Esophagus squamous epithelium (tissue), 5 donors: ENCODE data around the gene PM20D2. TPM values are rescaled to one million over a fixed set of nuclear protein-coding genes. Genes with fewer than 3 reads are reported as not detected.
A peak's percentile ranks its signal among the peaks of the same experiment; 100 is the strongest.

ENCODE experiments used
- DNase-seq: peaks from one replicate; lab custom pipeline; 2025; lab: John Stamatoyannopoulos, UW
- H3K27ac ChIP-seq, 4 donors: fragments of 200-600 bp; sonication (generic); one replicate each; pipeline ENCODE4 v1.5.1; 2016 to 2019; ENCODE audit warnings: mild to moderate bottlenecking in 1 of 4
- H3K27me3 ChIP-seq, 4 donors: fragments of 200-600 bp; sonication (generic); 1 replicate in 3 of 4; 2 replicates in 1 of 4; pipeline versions ENCODE4 v1.5.1 to v1.6.0; 2017 to 2021; ENCODE audit warnings: antibody characterized with exemption in 1 of 4
- H3K36me3 ChIP-seq, 3 donors: fragments of 200-600 bp; sonication (generic); one replicate each; pipeline ENCODE4 v1.5.1; 2016 to 2019
- H3K4me1 ChIP-seq, 3 donors: fragments of 200-600 bp; sonication (generic); one replicate each; pipeline ENCODE4 v1.5.1; 2017 to 2019
- H3K4me3 ChIP-seq, 4 donors: fragments of 200-600 bp; sonication (generic); 1 replicate in 3 of 4; 2 replicates in 1 of 4; pipeline ENCODE4 v1.5.1; 2016 to 2019; ENCODE audit warnings: mild to moderate bottlenecking in 2 of 4, moderate library complexity in 1 of 4
- H3K9me3 ChIP-seq, 3 donors: fragments of 200-600 bp; sonication (generic); one replicate each; pipeline ENCODE4 v1.5.1; 2016 to 2019
- POLR2A ChIP-seq, 4 donors: fragments of 450-650 bp; IDR thresholded peaks; one replicate each; pipeline ENCODE4 v1.6.1; 2017; ENCODE audit warnings: antibody characterized with exemption in 4 of 4, mild to moderate bottlenecking in 4 of 4, moderate library complexity in 3 of 4
- WGBS, 2 donors: methylation state at CpG; one replicate each; pipeline ENCODE4 v1.1.5; 2018; 5-methylcytosine and 5-hydroxymethylcytosine counted together
- intact Hi-C: fragments of 100-400 bp; cut with DNase I; formaldehyde crosslinking; loops from one replicate; pipeline ENCODE4 v1.15.0; 2022
- total RNA-seq, 4 donors: library from RNA; depleted of rRNA; stranded (reverse); fragments of >200 nt; gene quantifications; one replicate each; pipeline ENCODE4 v1.1.0, GENCODE V29; 2016
- TF ChIP-seq, protein P1 (sequence below), 6 experiments: fragments of 450-650 bp in 4 of 6; fragments of 200-600 bp in 2 of 6; sonication (generic) in 2 of 6; IDR thresholded peaks; one replicate each; pipeline ENCODE4 v1.5.1; 2016 to 2019; ENCODE audit warnings: antibody characterized with exemption in 6 of 6, mild to moderate bottlenecking in 4 of 6, moderate library complexity in 4 of 6
- donor health status: DM: yes; HTN: yes; CAD: no.

PM20D2 gene
- total RNA-seq, 4 donors from 2014 or later = 11.9 to 19.0 (median 17.8) TPM

- TF ChIP-seq POLR2A (IDR thresholded peaks at IDR 0.05) = no peak
- TF ChIP-seq, protein P1, sequence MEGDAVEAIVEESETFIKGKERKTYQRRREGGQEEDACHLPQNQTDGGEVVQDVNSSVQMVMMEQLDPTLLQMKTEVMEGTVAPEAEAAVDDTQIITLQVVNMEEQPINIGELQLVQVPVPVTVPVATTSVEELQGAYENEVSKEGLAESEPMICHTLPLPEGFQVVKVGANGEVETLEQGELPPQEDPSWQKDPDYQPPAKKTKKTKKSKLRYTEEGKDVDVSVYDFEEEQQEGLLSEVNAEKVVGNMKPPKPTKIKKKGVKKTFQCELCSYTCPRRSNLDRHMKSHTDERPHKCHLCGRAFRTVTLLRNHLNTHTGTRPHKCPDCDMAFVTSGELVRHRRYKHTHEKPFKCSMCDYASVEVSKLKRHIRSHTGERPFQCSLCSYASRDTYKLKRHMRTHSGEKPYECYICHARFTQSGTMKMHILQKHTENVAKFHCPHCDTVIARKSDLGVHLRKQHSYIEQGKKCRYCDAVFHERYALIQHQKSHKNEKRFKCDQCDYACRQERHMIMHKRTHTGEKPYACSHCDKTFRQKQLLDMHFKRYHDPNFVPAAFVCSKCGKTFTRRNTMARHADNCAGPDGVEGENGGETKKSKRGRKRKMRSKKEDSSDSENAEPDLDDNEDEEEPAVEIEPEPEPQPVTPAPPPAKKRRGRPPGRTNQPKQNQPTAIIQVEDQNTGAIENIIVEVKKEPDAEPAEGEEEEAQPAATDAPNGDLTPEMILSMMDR (IDR thresholded peaks at IDR 0.05) = no peak
- Histone ChIP-seq H3K4me3 (no peak overlapping the region), H3K27ac (peak overlapping the region in 1 of 4 donors; percentile 9), H3K4me1 (peaks cover 0 to 3% (median 0%) of the 10 kb centered on the region in 3 donors), H3K36me3 (no peaks in the 10 kb centered on the region), H3K9me3 (no peaks in the 10 kb centered on the region), H3K27me3 (no peaks in the 10 kb centered on the region)
- DNase-seq = no peak
- WGBS, 2 donors = 88 to 100% methylated on average over 1 of the region's 2 CpGs
- intact Hi-C loops = no loop called here
Observed at GRCh38 chr6:89186762-89187161, 40.9 kb downstream of the PM20D2 start.

- Histone ChIP-seq H3K36me3 (no peaks in the 10 kb centered on the region), H3K4me1 (peaks cover 0 to 3% (median 0%) of the 10 kb centered on the region in 3 donors), H3K27me3 (no peaks in the 10 kb centered on the region), H3K9me3 (no peaks in the 10 kb centered on the region), H3K4me3 (no peak overlapping the region), H3K27ac (no peak overlapping the region)
- WGBS, 2 donors = 77 to 93% methylated on average over 5 of the region's 5 CpGs
- TF ChIP-seq, protein P1 (IDR thresholded peaks at IDR 0.05) = no peak
- TF ChIP-seq POLR2A (IDR thresholded peaks at IDR 0.05) = no peak
- intact Hi-C loops = no loop called here
- no peak for DNase-seq
Observed at GRCh38 chr6:89187504-89187903, 41.6 kb downstream of the PM20D2 start.

DNA sequence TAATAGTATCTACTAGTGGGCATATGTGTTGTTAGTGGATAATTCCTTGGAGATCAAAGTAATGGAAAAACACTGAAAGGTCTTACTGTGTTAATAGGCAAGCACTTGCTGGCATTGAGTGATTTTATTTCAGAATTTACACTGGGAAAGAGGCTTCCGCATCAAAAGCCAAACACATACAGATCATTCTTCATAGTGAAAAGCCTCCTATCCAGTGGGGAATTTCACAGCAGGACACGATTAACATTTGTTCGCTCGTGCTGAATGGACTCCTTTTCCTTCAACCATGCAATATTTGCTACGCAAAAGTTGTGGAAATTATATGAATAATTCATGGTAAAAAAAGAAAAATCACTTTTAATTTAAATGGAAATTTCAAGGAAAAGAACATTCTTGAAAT is 44.9 kb downstream of the PM20D2 start:
- Histone ChIP-seq H3K4me1 (peaks cover 0 to 3% (median 0%) of the 10 kb centered on the region in 3 donors), H3K36me3 (no peaks in the 10 kb centered on the region), H3K4me3 (no peak overlapping the region), H3K9me3 (peaks cover 0 to 16% (median 11%) of the 10 kb centered on the region in 3 donors), H3K27ac (no peak overlapping the region), H3K27me3 (no peaks in the 10 kb centered on the region)
- 81 to 90% methylated on average over 5 of the region's 5 CpGs for WGBS, 2 donors
- intact Hi-C loops = no loop called here
- DNase-seq = no peak
- TF ChIP-seq, protein P1 (IDR thresholded peaks at IDR 0.05) = no peak
- TF ChIP-seq POLR2A (IDR thresholded peaks at IDR 0.05) = no peak

GRCh38 chr6:89194559-89194958 is 48.7 kb downstream of the PM20D2 start:
- TF ChIP-seq, protein P1 (IDR thresholded peaks at IDR 0.05) = no peak
- no peak for TF ChIP-seq POLR2A (IDR thresholded peaks at IDR 0.05)
- Histone ChIP-seq H3K36me3 (no peaks in the 10 kb centered on the region), H3K4me1 (no peaks in the 10 kb centered on the region), H3K27ac (no peak overlapping the region), H3K9me3 (peaks cover 0 to 17% (median 14%) of the 10 kb centered on the region in 3 donors), H3K27me3 (no peaks in the 10 kb centered on the region), H3K4me3 (no peak overlapping the region)
- no peak for DNase-seq
- WGBS, 2 donors = 79 to 82% methylated on average over 1 of the region's 1 CpG
- intact Hi-C loops = no loop called here

DNA sequence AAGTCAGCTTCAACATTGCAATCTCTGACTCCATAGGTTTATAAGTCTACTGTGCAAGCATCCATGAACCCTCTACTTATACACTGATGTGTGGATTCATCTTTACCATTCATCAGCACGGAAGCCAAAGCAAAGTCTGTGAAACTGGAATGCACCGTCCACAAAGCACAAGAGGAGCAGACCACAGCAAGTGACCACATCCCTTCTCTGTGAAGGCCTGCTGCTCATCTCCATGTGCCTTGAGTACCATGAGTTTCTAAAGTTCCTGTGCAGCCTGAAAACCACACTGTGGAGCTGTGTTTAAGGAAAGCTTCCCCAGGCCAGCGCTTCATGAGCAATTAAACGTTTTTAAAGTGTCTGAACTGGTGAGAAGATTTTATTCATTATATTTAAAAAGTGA is 51.3 kb downstream of the PM20D2 start:
- intact Hi-C loops = no loop called here
- 57 to 59% methylated on average over 4 of the region's 4 CpGs for WGBS, 2 donors
- peaks cover 0 to 17% (median 14%) of the 10 kb centered on the region in 3 donors for H3K9me3 ChIP-seq

More for the DNA sequence above, 51.3 kb downstream of the PM20D2 start:
- DNase-seq = no peak
- no peak overlapping the region for H3K4me3 ChIP-seq
- no peaks in the 10 kb centered on the region for H3K4me1 ChIP-seq
- H3K36me3 ChIP-seq = no peaks in the 10 kb centered on the region
- H3K27me3 ChIP-seq = no peaks in the 10 kb centered on the region
- TF ChIP-seq, protein P1 (IDR thresholded peaks at IDR 0.05) = no peak
- TF ChIP-seq POLR2A (IDR thresholded peaks at IDR 0.05) = no peak
- H3K27ac ChIP-seq = no peak overlapping the region
